ENCODE data around the gene HS6ST3.

DNA sequence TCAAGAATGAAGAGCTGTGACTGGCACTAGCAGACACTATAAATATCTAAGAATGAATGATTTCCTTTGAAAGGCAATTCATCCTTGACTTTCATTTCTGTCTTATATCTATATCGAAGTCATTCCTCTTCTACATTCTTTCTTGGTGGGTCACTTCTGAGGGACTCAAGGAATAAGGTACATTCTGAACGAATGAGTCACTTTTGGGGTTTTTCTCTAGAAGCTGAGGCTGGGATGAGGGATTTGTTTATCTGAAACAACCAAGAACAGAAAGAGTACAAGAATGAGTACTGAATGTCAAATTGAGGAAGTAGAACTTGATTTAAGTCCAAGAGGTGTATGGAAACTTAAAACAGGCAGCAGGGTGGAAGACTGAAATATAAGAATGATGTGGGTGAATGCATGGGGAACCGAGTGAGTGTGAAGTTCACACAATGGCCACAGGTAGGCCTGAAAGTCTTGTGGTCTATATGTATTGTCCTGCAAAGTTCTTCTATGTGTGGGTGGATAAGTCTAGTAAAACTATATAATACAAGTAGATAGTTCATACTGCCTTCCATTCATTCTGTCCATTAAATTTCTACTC, 560.5 kb downstream of the HS6ST3 start:
- no peak for TF ChIP-seq POLR2A (IDR thresholded peaks at IDR 0.05)
- TF ChIP-seq, protein P1, sequence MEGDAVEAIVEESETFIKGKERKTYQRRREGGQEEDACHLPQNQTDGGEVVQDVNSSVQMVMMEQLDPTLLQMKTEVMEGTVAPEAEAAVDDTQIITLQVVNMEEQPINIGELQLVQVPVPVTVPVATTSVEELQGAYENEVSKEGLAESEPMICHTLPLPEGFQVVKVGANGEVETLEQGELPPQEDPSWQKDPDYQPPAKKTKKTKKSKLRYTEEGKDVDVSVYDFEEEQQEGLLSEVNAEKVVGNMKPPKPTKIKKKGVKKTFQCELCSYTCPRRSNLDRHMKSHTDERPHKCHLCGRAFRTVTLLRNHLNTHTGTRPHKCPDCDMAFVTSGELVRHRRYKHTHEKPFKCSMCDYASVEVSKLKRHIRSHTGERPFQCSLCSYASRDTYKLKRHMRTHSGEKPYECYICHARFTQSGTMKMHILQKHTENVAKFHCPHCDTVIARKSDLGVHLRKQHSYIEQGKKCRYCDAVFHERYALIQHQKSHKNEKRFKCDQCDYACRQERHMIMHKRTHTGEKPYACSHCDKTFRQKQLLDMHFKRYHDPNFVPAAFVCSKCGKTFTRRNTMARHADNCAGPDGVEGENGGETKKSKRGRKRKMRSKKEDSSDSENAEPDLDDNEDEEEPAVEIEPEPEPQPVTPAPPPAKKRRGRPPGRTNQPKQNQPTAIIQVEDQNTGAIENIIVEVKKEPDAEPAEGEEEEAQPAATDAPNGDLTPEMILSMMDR (IDR thresholded peaks at IDR 0.05 in 8 of 11, conservative IDR thresholded peaks at IDR 0.05 in 3 of 11) = no peak
- no peak for TF ChIP-seq POLR2AphosphoS5 (IDR thresholded peaks at IDR 0.05)

Data from spleen (tissue), 7 donors.